UCSD-AML1 (cell line): ENCODE measurements around the gene ATG2A.
"Not testable (repeated sequence)": the region's sequence is repeated elsewhere in the genome, so short reads cannot be mapped to it uniquely, and the experiment has no call there.

Experiments
- DNase-seq: peaks from one replicate; lab custom pipeline; 2025; ENCODE audit not compliant: unreplicated experiment; lab: John Stamatoyannopoulos, UW

ATG2A gene

GRCh38 chr11:64857485-64857884 lies 59.5 kb downstream of the ATG2A start:
- DNase-seq, result no peak

GRCh38 chr11:64856382-64857227 lies 60.4 kb downstream of the ATG2A start:
- DNase-seq, result peak; percentile 77

- DNase-seq, result no peak
Measured at GRCh38 chr11:64855596-64856304, 61.3 kb downstream of the ATG2A start.

- peak; percentile 39 for DNase-seq
Measured at GRCh38 chr11:64854534-64855502, 62.2 kb downstream of the ATG2A start.

GRCh38 chr11:64854157-64854533 lies 62.9 kb downstream of the ATG2A start:
- no peak for DNase-seq

GRCh38 chr11:64853709-64854108 lies 63.3 kb downstream of the ATG2A start:
- no peak for DNase-seq

DNA sequence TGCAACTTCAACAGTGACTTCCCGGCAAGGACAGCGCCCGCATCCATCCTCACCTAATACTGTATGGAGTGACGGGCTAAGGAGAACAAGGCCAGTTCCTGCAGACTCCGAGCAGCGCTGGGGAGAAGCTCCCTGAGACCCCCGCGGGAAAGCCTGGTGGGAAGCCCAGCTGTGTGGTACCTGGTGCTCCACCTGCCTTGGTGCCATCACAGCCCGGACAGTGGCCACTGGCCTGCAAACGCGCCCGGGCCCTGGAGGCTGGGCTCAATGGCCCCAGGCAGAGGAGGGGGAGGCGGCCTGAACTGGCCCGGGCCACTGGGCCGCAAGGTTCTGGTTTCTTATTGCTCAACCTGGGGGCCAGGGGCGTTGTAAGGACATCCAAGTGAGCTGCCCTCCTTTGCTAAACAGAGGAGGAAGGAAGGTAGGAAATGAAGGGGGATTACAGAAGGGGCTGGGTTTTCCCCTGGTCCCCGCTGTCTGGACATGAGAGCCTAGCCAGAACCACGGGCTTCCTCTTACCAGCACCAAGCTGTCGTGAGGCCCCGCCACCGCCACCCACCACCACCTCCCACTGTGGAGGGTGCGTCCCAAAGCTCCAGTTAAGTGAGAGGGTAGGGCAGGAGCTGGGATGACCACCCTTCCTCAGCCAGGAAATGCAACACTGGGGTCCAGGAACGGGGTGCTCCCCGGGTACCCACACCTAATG lies 64.1 kb downstream of the ATG2A start:
- DNase-seq, result no peak

- DNase-seq, result no peak
Measured at GRCh38 chr11:64851831-64852351, 65.1 kb downstream of the ATG2A start.

DNA sequence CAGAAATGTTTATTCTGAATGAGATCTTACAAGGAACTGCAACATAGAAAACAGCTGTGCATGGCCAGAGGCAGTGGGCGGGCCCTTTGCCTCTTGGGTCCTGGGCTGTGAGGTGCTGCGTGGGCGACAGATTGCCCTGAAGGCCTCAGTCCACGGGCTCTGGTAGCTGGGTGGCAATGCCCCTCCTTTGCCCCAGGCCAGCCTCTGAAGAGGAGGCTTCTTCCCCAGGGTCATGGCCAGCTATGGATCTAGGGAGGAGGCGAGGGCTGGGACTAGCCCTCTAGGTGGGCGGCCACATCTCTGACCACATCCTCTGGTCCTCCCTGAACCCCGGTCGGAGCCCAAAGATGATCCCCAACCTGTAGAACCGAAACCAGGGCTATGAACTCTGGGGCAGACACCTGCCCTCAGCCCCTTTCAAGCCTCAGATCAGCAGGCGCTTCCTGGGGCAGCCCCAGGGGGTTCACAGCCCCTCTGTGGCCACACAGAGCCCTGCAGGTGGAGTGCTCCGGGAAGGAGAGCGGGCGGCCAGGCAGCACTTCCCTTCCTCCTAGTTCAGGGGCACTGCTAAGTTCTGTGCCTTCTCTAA lies 65.9 kb downstream of the ATG2A start:
- DNase-seq, result peak; percentile 44

GRCh38 chr11:64849598-64850356 lies 67.2 kb downstream of the ATG2A start:
- no peak for DNase-seq

DNA sequence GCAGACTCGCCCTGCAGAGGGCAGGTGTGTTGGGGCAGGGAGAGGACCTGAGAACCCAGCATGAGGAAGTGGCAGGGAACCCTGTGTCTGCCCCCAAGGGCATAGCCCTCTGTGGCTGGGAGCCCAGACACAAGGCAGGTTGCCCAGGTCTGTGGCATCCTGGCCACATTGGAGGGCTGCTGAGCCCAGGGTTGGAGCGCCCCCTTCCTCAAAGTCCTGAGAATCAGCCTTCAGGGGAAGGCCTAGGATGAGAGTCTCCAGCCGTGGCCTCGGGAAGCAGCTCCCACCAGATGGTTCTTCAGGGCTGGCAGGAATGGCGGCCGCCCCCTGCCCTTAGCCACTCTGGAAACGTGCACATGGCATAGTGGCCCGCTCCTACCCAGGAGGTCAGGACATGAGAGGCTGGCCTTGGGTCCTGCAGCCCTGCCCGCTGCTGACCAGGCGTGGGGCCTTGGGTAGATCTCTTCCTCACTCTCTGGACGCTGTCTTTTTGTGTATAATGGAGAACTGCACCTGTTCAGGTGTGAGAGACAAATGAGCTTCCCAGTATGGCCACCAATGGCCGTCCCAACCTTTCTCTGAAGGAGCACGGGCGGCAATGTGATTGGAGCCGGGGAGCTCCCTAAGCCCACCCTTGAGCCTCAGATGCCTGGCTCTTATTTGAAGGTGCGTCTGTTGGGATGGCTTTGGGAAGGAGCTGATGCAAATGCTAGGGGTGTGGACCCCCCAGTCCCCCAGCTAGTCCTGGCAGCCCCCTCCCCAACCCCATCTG lies 68.0 kb downstream of the ATG2A start:
- DNase-seq, result peak; percentile 28

GRCh38 chr11:64848214-64848825 lies 68.7 kb downstream of the ATG2A start:
- no peak for DNase-seq

- peak; percentile 91 for DNase-seq
Measured at GRCh38 chr11:64846998-64847666, 69.9 kb downstream of the ATG2A start.

GRCh38 chr11:64845776-64846129 lies 71.3 kb downstream of the ATG2A start:
- DNase-seq, result not testable (repeated sequence)

GRCh38 chr11:64845129-64845775 lies 71.8 kb downstream of the ATG2A start:
- no peak for DNase-seq
